Activated CD8-positive, alpha-beta memory T cell treated with anti-CD3 and anti-CD28 coated beads for 1 hour (primary cell): ENCODE results near the gene METTL1.
A peak's percentile ranks its signal among the peaks of the same experiment; 100 is the strongest.
"Not testable (repeated sequence)": the region's sequence is repeated elsewhere in the genome, so short reads cannot be mapped to it uniquely, and the experiment has no call there.

Source experiments
- DNase-seq, 2 donors: peaks; one replicate each; pipeline ENCODE4 v3.0.0-alpha.2; 2020; ENCODE audit warnings: low read depth in 1 of 2; ENCODE audit errors: extremely low read depth in 1 of 2

The METTL1 gene

DNA sequence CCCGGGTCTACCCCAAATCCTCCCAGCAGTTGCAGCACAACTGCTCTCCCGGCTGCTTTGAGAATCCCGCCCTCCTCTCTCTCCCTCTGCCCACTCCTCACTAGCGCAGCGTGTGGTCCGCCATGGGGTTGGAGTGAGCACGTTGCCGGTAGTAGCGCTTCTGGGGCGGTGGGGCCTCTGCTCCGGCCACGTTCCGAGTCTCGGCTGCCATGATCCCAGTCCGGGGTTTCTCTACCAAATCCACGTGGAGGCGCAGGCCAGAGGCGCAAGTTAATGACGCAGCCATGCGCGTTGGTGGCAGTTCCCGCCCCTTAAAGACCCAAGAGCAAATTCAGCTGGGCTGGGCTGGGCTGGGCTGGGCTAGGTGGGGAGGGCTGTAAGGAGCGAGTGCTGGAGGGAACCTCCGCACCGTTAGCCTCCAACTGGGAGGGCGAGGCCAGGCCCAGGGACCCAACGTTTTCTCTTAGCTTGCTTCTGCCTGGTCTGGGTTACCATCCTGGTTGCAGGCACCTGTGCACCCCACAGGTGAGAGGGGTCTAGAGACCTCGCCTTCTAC lies at the start of gene METTL1:
METTL1 (minus strand) TSS at position 233 of the 556 bp plus-strand sequence; CDS start at position 211, 22 bp downstream.
- peak; percentile 70 to 77 for DNase-seq

DNA sequence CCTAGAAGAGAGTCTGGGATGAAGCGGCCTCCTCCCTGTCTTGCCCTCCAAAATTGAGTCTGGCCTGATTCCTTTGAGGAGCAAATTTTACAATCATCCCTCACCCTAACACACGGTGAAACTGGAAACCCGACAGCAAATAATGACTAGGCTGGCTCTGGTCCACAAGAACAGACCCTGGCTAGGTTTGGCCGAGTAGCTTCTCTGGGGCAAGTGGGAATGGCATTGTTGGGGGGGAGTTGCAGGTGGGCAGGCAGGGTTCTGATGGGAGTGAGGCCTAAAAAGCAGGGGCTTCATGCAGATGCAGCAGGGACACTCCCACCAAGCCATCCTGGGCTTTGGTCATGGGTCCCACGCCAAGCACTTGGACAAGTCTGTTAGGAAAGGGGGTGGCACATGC lies 49.1 kb upstream of the METTL1 start:
- DNase-seq, result not testable (repeated sequence)

DNA sequence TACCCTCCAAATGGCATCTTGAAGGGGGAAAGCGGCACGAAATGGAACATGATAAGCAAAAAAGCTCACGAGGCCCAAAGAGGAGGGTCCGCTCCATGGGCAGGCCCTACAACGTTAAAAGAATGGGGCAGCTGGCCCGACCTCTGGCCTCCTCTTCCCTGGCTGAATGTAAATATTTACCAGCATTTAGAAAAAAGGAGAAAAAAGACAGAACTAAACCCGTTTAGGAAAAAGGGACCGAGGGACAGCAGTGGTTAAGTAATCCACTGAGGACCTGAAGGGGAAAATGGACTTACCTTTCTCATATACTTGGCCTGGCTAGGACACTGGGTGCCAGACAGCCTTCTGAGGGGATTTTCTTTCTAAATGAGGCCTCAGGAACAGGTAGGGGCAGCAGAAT lies 48.2 kb upstream of the METTL1 start:
- DNase-seq, result not testable (repeated sequence)

DNA sequence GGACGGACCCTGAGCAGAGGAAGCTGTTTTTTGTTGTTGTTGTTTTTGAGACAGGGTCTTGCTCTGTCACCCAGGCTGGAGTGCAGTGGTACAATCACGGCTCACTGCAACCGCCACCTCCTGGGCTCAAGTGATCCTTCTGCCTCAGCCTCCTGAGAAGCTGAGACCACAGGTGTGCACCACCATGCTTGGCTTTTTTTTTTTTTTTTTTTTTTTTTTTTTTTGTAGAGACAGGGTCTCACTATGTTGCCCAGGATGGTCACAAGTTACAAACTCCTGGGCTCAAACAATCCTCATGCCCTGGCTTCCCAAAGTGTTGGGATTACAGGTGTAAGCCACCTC lies 46.1 kb upstream of the METTL1 start:
- DNase-seq, result not testable (repeated sequence)

DNA sequence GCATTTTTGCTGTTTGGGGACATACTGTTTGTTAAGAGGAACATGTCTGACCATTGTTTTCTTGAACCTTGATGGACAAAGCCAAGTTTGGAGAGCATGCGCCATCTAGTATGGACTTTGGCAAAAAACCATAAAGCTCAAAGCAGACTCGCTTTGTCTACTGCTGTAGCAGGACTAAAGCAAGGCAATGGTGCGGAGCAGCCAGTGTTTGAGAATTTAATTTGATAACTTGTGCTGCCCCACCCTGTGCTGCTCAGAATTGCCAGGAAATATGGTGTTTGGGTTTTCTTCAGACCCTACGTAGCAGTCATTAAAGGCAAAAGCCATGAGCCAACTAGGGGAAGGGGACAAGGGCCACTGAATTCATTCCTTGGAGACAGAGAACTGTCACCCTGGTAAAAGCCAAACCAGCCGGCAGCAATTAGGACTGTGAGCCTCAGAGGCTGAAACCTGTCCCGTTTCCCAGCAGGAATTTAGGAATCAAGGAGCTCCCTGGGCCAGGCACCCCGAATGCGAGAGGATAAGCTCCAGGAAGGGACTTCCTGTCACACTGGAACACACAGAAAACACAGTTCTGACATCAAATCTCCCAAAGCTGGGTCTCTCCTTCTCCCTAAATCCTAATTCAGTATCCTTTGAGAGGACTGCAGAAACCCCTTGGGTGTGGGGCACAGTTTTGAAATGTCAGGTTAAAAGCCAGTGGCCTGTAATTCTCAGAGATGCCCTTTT lies 45.5 kb upstream of the METTL1 start:
- no peak for DNase-seq

DNA sequence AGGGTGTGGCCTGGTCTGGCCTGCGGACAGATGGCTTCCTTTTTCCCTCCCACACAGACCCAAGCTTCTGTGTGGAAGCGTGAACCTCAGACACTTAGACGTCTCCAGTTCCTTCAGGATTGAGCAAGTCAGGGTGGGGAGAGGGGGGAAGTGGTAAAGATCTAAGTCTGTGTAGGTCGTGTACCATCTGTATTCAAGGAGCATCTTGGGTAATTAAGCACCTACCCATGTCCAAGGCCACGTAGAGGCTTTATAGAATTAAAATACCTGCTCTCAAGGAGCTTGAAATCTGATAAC lies 44.9 kb upstream of the METTL1 start:
- no peak for DNase-seq

DNA sequence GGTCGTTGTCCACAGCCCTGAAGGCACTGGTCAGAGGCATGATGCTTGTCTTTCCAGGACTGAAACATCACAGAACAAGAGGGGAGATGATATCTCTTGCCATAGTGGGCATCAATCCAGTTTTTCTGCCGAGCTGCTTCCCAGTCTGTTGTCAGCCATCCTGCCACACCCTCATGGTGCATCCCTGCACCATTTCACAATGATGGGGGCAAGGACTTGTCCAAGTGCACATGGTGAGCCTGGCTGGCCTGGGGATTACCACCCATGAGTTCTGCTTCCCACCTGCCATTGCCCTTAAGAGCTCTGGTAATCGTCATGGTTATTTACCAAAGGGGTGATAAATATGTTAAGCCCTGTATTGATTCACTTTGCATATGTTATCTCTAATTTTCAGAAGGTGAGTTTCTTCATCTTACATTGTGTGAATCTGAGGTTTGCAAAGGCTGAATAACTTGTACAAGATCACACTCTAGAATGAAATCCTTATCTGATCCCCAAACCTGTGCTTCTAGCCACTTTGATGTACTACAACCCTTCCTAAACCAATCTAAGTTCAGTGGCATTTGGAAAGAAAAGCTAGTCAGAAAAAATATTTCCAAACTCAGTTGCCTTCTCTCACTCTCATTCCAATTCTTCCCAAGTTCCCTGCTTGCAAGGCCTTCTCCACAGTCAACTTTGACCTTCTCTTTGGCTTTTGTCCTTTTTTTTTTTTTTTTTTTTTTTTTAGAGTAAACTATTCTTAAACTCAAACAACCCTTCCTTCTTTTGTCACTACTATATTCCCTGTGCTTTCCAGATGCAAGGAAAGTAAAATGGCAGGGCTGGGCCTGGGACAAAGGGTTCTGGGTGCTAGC lies 44.3 kb upstream of the METTL1 start:
- no peak for DNase-seq

DNA sequence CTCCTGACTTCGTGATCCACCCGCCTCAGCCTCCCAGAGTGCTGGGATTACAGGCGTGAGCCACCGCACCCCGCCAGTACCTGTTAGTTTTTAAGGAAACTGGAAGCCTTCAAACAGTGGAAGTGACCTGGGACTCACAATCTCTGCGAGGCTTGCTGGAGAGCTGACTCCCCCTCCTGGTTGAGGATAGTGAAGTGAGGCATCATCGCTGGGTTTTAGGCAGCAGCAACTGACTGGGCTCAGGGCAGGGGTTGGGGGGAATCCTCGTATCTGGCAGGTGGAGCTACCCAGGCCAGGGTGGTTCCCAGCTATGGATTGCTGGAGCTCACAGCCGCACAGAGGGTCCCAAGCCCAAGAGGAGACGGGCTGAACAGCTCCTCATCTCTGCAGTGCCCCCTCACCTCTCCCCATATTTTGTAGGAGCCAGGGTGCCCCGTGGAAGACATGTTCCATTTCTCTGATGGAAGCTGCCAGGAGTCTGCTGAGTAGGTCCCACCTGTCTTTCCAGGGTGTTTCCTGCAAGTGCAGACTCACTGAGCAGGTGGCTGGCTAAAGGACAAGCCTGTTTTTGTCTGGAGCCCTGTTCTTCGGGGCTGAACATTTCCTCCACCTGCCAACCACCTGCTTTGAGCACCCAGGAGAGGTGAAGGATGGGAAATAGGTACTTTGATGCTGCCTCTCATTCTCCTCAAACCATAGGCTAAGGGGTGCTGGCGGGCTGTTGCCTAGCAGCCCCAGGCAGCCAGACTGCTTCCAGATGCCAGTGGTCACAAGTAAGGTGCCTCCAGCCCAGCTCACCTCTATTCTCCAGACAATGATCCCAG lies 43.5 kb upstream of the METTL1 start:
- no peak for DNase-seq

DNA sequence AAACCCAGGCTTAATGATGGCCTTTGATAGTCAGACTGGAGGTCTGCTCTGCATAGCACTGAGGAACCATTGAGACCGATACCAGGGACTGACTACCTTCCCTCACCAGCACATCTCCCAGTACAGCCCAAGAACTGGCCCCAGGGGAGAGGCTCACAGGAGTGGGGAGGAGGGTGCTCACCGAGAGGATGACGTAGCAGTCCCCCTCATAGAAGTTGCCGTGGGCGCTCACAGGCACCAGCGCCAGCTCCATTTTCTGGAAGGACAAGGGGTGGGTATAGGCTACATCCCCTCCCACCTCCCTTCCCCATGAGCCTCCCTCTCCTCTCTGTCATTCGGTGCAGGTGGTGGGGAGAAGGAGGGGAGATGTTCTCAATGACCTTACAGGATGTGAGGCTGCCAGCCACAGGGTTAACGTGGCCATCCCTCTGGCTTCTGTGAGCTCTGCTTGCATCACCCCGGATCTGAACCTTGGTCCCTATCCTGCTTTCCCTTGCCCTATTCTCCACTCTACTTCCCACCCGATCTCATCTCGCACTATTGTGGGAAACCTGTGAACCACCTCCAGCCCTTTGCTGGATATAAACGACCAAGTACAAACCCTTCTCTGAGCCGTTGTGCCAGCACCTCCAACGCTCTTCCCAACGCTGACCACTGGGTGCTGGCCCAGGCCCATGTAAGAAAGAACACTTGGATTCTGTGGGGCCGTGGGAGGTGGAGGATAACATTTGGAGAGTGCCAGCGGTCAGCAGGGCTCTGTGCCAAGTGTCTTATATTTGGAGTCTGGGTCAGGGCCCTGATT lies 42.3 kb upstream of the METTL1 start:
- no peak for DNase-seq

DNA sequence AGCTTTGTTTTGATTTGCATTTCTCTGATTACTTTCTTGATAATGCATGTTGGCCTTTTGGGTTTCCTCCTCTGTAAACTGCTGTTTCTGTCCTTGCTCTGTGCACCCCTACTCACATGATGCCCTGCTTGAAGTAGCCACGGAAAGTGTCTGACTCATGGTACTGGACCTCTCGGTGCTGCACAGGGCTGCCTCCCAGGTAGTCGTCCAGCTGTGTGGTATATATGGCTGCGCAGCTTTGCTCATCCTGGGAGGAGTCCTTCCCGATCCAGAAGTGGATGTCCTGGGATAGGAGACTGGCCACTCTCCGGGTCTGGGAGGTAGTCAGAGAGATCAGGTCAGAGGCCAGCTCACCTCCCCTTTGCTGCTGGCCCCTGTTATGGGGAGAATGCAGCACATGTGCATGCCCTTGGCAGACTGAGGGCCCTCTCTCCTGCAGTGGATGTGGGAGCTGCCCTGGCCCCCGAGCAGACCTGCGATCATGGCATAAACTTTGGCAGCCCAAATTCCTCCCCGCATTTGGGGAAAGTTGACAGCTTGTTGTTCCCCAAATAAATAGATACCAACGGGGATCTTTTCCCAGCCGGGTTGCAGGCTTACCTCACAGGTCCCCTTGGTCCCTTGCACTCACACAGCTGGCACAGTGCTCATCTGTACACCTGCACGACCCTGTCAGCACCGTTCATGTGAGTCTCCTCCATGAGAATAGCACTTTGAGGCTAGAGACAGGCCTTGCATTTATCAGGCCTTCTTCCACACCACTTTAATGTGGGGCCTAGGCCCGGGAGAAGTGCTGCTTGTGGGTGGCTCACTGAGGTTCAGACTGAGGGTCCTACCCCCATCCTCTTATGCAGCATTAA lies 41.4 kb upstream of the METTL1 start:
- no peak for DNase-seq

DNA sequence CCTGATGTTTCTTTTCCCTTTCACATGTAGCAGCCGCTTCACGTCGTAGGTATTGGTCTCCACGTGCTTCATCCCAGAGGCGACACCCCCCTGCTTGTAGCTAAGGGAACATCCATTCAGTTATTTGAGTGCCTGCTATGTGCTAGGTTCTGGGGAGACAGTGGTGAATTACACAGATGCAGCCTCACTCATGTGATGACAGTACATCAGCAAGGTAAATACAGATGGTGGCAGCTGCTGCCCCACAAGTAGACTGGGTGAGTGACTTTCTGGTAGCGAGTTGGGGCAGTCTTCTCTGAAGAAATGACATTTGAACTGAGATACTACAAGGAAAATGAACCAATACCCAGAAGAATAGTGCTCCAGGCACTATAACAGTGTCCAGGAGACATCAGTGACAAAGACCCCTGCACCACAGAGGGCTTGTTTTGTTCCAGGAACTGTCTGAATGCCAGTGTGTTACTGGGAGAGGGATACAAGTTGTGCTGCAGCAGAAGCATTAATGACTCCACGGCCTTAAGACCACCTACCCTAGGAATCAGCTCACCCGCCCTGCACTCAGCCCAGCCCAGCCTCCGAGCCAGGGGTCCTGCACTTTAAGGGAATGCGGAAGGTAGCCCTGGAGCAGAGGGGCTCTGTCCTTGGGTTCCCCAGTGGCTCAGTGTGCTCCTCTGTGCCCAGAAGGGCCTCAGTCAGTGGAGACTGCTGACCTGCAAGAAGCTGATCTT lies 39.3 kb upstream of the METTL1 start:
- no peak for DNase-seq

DNA sequence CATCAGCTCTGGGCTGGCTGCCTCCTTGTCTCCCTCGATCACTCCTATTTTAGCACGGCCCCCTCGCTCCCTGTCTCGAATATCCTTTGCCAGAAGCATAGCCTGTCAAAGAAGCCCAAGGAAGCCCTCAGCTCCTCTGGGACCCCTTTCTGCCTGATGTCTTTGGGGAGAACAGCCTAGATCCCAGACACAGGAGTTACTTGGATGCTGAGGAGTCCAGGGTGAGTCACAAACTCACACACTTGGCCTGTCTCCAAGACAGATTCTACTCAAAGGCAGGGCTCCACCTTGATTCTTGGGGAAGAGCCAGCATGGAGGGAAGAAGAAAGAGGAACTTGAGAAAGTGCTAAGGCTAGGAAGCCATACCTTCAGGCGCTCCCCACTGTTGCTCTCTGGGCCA lies 38.5 kb upstream of the METTL1 start:
- DNase-seq, result no peak

DNA sequence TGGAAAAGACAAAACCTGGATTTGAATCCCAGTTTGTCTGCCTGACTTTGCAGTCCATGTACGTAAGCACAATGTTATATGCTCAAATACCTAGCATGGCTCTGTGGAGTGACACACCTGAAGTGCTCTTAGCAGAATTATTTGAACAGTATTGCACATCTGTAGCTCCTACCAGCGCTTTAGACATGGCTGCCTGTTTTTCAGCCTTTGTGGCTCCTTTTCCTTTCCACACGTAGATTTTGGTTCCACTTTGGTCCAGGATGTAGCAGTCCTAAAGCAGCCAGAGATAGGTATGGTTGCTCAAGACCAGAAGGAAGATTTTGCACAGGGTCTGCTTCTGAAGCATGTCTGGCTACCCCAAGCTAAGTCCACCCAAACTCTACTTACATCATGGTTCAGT lies 37.5 kb upstream of the METTL1 start:
- no peak for DNase-seq

DNA sequence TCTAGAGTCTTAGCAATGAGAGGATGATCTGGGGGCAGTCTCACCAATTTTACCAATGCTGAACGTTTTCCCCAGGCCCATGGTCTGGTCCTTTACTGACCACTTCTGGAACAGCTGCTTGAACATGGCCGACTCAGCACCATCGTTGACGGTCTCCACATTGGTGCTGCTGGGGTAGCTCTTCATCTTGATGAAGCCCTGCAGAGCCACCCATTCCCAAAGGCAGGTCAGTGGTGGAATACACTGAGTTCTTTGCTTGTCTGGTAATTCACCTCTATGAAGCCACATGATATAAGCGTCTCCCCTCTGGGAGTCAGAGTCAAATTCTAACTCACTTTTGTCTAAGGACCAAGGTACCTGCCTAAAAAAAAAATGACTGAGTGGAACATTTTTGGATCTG lies 36.4 kb upstream of the METTL1 start:
- DNase-seq, result no peak

DNA sequence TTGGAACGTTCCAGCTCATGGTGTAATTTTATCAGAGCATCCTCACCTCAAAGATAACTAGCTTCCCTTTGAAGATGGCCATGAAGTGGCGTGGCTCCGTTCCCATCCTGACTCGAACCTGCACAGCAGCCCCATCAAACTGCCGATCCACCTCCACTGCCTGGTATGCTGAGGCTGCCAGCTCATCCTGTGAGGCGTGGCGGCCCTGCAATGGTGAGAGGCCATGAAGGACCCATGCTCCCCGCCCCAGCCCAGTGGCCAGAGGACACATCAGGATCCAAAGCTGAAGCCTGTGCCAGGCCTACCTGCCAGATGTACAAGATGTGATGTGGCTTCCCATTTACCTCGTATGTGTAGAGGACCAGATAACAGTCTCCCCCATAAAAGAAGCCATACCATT lies 35.4 kb upstream of the METTL1 start:
- no peak for DNase-seq

DNA sequence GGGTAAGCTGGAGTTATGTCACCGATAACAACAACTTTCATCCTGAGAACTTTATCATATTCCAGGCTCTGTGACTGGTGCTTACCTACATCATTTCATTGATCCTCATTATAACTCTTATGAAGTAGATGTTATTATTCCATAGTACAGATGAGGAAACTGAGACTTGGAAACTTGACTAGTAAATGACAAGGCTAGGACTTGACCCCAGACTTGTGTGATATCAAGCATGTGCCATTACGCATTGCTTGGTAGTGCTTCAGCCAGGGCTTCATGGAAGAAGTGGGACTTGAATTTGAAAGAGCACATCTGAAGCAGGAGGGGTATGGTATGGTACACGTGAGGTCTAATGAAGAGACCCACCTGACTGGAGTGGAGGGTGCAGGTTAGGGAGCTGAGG lies 34.8 kb upstream of the METTL1 start:
- DNase-seq, result no peak

DNA sequence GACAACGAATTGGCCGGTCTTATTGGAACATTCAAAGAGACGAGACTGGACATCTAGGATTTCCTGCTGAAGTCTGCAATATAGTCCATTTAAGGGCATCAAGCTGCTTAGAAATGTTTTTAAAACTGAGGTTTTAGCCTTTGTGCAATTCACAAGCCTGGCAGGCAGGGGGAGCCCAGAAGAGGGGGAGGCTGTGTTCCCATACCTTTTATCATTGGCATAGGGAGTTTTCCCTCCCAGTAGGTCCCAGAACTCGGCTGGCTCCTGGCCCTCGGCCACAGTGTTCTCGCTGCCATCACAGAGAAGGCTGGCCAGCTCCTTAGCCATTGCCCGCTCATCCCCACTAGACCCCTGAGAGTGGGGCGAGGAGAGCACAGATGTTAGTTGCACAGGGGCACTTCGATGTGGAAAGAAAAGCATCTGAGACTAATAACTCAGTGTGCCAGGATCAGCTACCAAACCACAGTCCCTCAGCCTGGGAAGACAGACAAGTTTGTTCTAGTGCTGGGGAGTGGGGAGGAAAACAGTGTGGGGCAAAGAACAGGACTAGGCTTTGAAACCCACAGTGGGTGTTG lies 31.5 kb upstream of the METTL1 start:
- peak in 1 of 2 donors; percentile 5 for DNase-seq

DNA sequence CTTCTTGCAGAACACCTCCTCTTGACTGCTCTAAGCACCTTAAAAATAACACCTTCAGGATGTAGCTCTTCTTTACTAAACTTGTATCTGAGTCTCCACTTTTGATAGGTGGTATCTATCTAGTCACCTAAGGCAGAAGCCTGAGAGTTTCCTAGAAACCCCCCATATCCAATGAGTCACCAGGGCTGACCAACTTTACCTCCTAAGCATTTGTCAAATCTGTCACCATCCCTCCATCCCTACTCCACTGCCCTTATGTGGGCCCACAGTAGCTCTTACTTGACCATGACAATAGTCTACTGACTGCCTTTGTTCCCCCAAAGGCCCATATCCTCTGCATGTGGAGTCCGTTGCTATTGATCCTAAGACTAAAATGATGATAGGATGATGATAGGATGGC lies 30.7 kb upstream of the METTL1 start:
- DNase-seq, result no peak

DNA sequence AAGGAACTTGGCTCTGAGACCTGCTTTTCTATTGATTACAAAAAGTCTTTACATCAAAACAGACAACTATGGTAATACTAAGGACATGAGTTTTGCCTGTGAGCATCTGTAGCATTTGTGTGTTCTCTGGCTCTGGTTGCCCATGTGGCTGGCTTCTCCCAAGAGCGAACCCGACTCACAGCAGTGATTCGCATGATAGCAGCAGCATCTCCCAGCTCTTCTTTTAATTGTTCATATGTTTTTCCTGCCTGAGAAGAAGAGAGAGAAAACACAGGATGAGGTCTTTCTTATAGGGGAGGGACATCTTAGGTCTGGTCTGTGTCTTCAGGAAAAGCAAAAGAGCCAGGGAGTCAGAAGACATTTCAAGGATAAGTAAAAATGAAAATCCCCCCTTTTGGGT lies 29.1 kb upstream of the METTL1 start:
- no peak for DNase-seq
